Activated T-helper 1 cell treated with anti-CD3 and anti-CD28 coated beads, Interleukin-12 subunit alpha, Interleukin-12 subunit beta, Interleukin-2, Interleukin-4 antibody, amounts not matched to agents 30 ng/mL and 10 ng/mL and 1 ng/mL, durations not matched to agents 14 hours and 24 hours and 36 hours (primary cell): ENCODE measurements around the gene ATP8B4. TPM values are rescaled to one million over a fixed set of nuclear protein-coding genes. Genes with fewer than 3 reads are reported as not detected.
A peak's percentile ranks its signal among the peaks of the same experiment; 100 is the strongest.

Experiments used
- DNase-seq: peaks from one replicate; pipeline ENCODE4 v3.0.0; 2021; ENCODE audit warnings: low spot score
- H3K27ac Mint-ChIP-seq: one replicate; pipeline ENCODE4 v1.8.0; 2021; ENCODE audit warnings: mild to moderate bottlenecking, mixed read lengths
- H3K27me3 Mint-ChIP-seq: one replicate; pipeline ENCODE4 v1.8.0; 2022; ENCODE audit warnings: mild to moderate bottlenecking, moderate library complexity, mixed read lengths; ENCODE audit not compliant: insufficient read depth
- H3K36me3 Mint-ChIP-seq: one replicate; pipeline ENCODE4 v1.8.0; 2021; ENCODE audit warnings: low read depth, mixed read lengths
- H3K4me1 Mint-ChIP-seq: one replicate; pipeline ENCODE4 v1.8.0; 2021; ENCODE audit warnings: low read depth, mixed read lengths
- H3K4me3 Mint-ChIP-seq: one replicate; pipeline ENCODE4 v1.8.0; 2021; ENCODE audit warnings: mild to moderate bottlenecking, moderate library complexity, mixed read lengths
- H3K9me3 Mint-ChIP-seq: one replicate; pipeline ENCODE4 v1.8.0; 2021; ENCODE audit warnings: mixed read lengths
- intact Hi-C: fragments of 100-400 bp; cut with micrococcal nuclease; formaldehyde crosslinking; loops from one replicate; pipeline ENCODE4 v1.15.1; 2024
- total RNA-seq: library from RNA; stranded (reverse); gene quantifications from 2 replicates; pipeline ENCODE4 v1.2.3, GENCODE V29; 2022

ATP8B4 gene
- total RNA-seq, 1 donor from 2014 or later = 49.7 TPM

GRCh38 chr15:50051811-50052419 is 67.1 kb downstream of the ATP8B4 start:
- no peaks in the 10 kb centered on the region for H3K27me3 Mint-ChIP-seq
- peaks cover 12% of the 10 kb centered on the region for H3K36me3 Mint-ChIP-seq
- H3K27ac Mint-ChIP-seq = peak overlapping the region; percentile 44
- no peak overlapping the region for H3K4me3 Mint-ChIP-seq
- H3K4me1 Mint-ChIP-seq = peaks cover 49% of the 10 kb centered on the region
- no peaks in the 10 kb centered on the region for H3K9me3 Mint-ChIP-seq
- peak; percentile 29 for DNase-seq
- intact Hi-C loops = loop anchor here (1.0 to 10.0 kb wide), 6 partner anchors 14 to 817 kb away; partner anchors contain the start of gene FAM227B

- Mint-ChIP-seq H3K36me3 (peaks cover 17% of the 10 kb centered on the region), H3K4me1 (peaks cover 55% of the 10 kb centered on the region), H3K27me3 (no peaks in the 10 kb centered on the region), H3K27ac (no peak overlapping the region), H3K9me3 (peaks cover 1% of the 10 kb centered on the region), H3K4me3 (no peak overlapping the region)
- intact Hi-C loops = loop anchor here (1.0 to 10.0 kb wide), 5 partner anchors 15 to 766 kb away; partner anchors contain the start of gene FAM227B
- DNase-seq = no peak
These were observed 67.9 kb downstream of the ATP8B4 start for GRCh38 chr15:50050986-50051743.

GRCh38 chr15:50049871-50050270 is 69.2 kb downstream of the ATP8B4 start:
- intact Hi-C loops = loop anchor here (2.0 to 10.0 kb wide), 3 partner anchors 45 to 765 kb away; no protein-coding TSS in a partner anchor
- peaks cover 7% of the 10 kb centered on the region for H3K9me3 Mint-ChIP-seq
- peaks cover 22% of the 10 kb centered on the region for H3K36me3 Mint-ChIP-seq
- peaks cover 55% of the 10 kb centered on the region for H3K4me1 Mint-ChIP-seq
- no peak for DNase-seq
- H3K4me3 Mint-ChIP-seq = no peak overlapping the region
- no peaks in the 10 kb centered on the region for H3K27me3 Mint-ChIP-seq
- H3K27ac Mint-ChIP-seq = no peak overlapping the region

GRCh38 chr15:50046867-50047266 is 72.2 kb downstream of the ATP8B4 start:
- DNase-seq = no peak
- no peak overlapping the region for H3K4me3 Mint-ChIP-seq
- H3K9me3 Mint-ChIP-seq = peaks cover 27% of the 10 kb centered on the region
- intact Hi-C loops = loop anchor here (1.0 to 2.0 kb wide), 4 partner anchors 13 to 88 kb away; no protein-coding TSS in a partner anchor
- peaks cover 42% of the 10 kb centered on the region for H3K4me1 Mint-ChIP-seq
- peak overlapping the region; percentile 94 for H3K27ac Mint-ChIP-seq
- no peaks in the 10 kb centered on the region for H3K27me3 Mint-ChIP-seq
- peaks cover 40% of the 10 kb centered on the region for H3K36me3 Mint-ChIP-seq

- intact Hi-C loops = loop anchor here (1.0 to 2.0 kb wide), 3 partner anchors 20 to 89 kb away; no protein-coding TSS in a partner anchor
- Mint-ChIP-seq H3K27ac (peak overlapping the region; percentile 94), H3K4me1 (peaks cover 40% of the 10 kb centered on the region), H3K9me3 (peaks cover 27% of the 10 kb centered on the region), H3K27me3 (no peaks in the 10 kb centered on the region), H3K36me3 (peaks cover 43% of the 10 kb centered on the region), H3K4me3 (peak overlapping the region; percentile 48)
- no peak for DNase-seq
These were observed 72.9 kb downstream of the ATP8B4 start for GRCh38 chr15:50046159-50046558.

- H3K27ac Mint-ChIP-seq = no peak overlapping the region
- intact Hi-C loops = no loop called here
- H3K4me1 Mint-ChIP-seq = peaks cover 51% of the 10 kb centered on the region
- no peak overlapping the region for H3K4me3 Mint-ChIP-seq
- DNase-seq = no peak
- H3K27me3 Mint-ChIP-seq = no peaks in the 10 kb centered on the region
- H3K9me3 Mint-ChIP-seq = peaks cover 27% of the 10 kb centered on the region
- peaks cover 48% of the 10 kb centered on the region for H3K36me3 Mint-ChIP-seq
These were observed 74.1 kb downstream of the ATP8B4 start for GRCh38 chr15:50044904-50045303.

- Mint-ChIP-seq H3K27ac (no peak overlapping the region), H3K36me3 (peaks cover 52% of the 10 kb centered on the region), H3K4me3 (no peak overlapping the region), H3K27me3 (no peaks in the 10 kb centered on the region), H3K9me3 (peaks cover 27% of the 10 kb centered on the region), H3K4me1 (peaks cover 51% of the 10 kb centered on the region)
- DNase-seq = no peak
- intact Hi-C loops = no loop called here
These were observed 74.6 kb downstream of the ATP8B4 start for GRCh38 chr15:50044406-50044805.

GRCh38 chr15:50042775-50043174 is 76.3 kb downstream of the ATP8B4 start:
- Mint-ChIP-seq H3K4me1 (peaks cover 49% of the 10 kb centered on the region), H3K4me3 (no peak overlapping the region), H3K36me3 (peaks cover 61% of the 10 kb centered on the region), H3K27ac (no peak overlapping the region), H3K27me3 (no peaks in the 10 kb centered on the region), H3K9me3 (peaks cover 27% of the 10 kb centered on the region)
- DNase-seq = no peak
- intact Hi-C loops = loop anchor here (2.0 kb wide), 1 partner anchor 14 kb away; no protein-coding TSS in a partner anchor

- no peak for DNase-seq
- peaks cover 6% of the 10 kb centered on the region for H3K27me3 Mint-ChIP-seq
- peaks cover 38% of the 10 kb centered on the region for H3K36me3 Mint-ChIP-seq
- H3K4me3 Mint-ChIP-seq = no peak overlapping the region
- intact Hi-C loops = no loop called here
- H3K27ac Mint-ChIP-seq = no peak overlapping the region
- H3K9me3 Mint-ChIP-seq = no peaks in the 10 kb centered on the region
- H3K4me1 Mint-ChIP-seq = peaks cover 8% of the 10 kb centered on the region
These were observed 88.6 kb downstream of the ATP8B4 start for GRCh38 chr15:50030456-50030855.

GRCh38 chr15:50028326-50028725 is 90.7 kb downstream of the ATP8B4 start:
- H3K27me3 Mint-ChIP-seq = peaks cover 6% of the 10 kb centered on the region
- peaks cover 8% of the 10 kb centered on the region for H3K4me1 Mint-ChIP-seq
- DNase-seq = no peak
- peaks cover 33% of the 10 kb centered on the region for H3K36me3 Mint-ChIP-seq
- H3K9me3 Mint-ChIP-seq = no peaks in the 10 kb centered on the region
- no peak overlapping the region for H3K4me3 Mint-ChIP-seq
- intact Hi-C loops = loop anchor here (2.0 kb wide), 1 partner anchor 14 kb away; no protein-coding TSS in a partner anchor
- no peak overlapping the region for H3K27ac Mint-ChIP-seq

GRCh38 chr15:50024281-50024680 is 94.8 kb downstream of the ATP8B4 start:
- Mint-ChIP-seq H3K4me1 (peaks cover 13% of the 10 kb centered on the region), H3K27me3 (no peaks in the 10 kb centered on the region), H3K9me3 (no peaks in the 10 kb centered on the region), H3K36me3 (peaks cover 25% of the 10 kb centered on the region), H3K27ac (no peak overlapping the region), H3K4me3 (no peak overlapping the region)
- intact Hi-C loops = no loop called here
- no peak for DNase-seq

GRCh38 chr15:50018491-50018890 is 100.5 kb downstream of the ATP8B4 start:
- H3K4me3 Mint-ChIP-seq = no peak overlapping the region
- DNase-seq = no peak
- H3K4me1 Mint-ChIP-seq = peaks cover 15% of the 10 kb centered on the region
- H3K9me3 Mint-ChIP-seq = no peaks in the 10 kb centered on the region
- H3K27ac Mint-ChIP-seq = peak overlapping the region; percentile 21
- no peaks in the 10 kb centered on the region for H3K27me3 Mint-ChIP-seq
- intact Hi-C loops = no loop called here
- H3K36me3 Mint-ChIP-seq = peaks cover 23% of the 10 kb centered on the region

GRCh38 chr15:50017522-50017921 is 101.5 kb downstream of the ATP8B4 start:
- Mint-ChIP-seq H3K4me3 (no peak overlapping the region), H3K9me3 (no peaks in the 10 kb centered on the region), H3K27ac (no peak overlapping the region), H3K36me3 (peaks cover 27% of the 10 kb centered on the region), H3K27me3 (no peaks in the 10 kb centered on the region), H3K4me1 (peaks cover 15% of the 10 kb centered on the region)
- intact Hi-C loops = no loop called here
- no peak for DNase-seq
